K562 (cell line): ENCODE results near the gene NTRK3. TPM values are rescaled to one million over a fixed set of nuclear protein-coding genes. Genes with fewer than 3 reads are reported as not detected.

ENCODE experiments used
- ATAC-seq: fragments of 200-7000 bp; cut with Tn5 transposase; 3 replicates; pipeline ENCODE4 v1.9.1; 2020; ENCODE audit warnings: moderate library complexity
- BruUV-seq: library from RNA; stranded (reverse); fragments of 400-500 nt; replicated peaks from 2 replicates; lab custom pipeline; 2021; lab: Mats Ljungman, UMichigan
- CTCF ChIA-PET: fragments of 300-600 bp; formaldehyde crosslinking; extraction: SDS; loops from one replicate; lab custom pipeline; 2021; ENCODE audit warnings: low intra/inter-chr PET ratio; lab: Yijun Ruan, JAX
- POLR2A ChIA-PET: fragments of 300-600, 350-650 bp; sonication (Branson Sonifier 250); formaldehyde crosslinking; extraction: SDS; loops from one replicate; lab custom pipeline; 2021; ENCODE audit warnings: antibody characterized with exemption, inconsistent platforms; lab: Yijun Ruan, JAX
- DNase-seq, 4 experiments: peaks; one replicate each; pipeline versions ENCODE4 v3.0.0 to v3.0.0-alpha.2; 2011 to 2018; ENCODE audit warnings: low spot score in 3 of 4, mixed read lengths in 3 of 4; ENCODE audit errors: extremely low read depth in 1 of 4
- FAIRE-seq: peaks from 2 replicates; lab custom pipeline; 2011; peaks lifted over from hg19 to GRCh38; lab: Jason Lieb, UNC
- H2AFZ ChIP-seq: 2 replicates; pipeline ENCODE4 v1.6.0; 2011; ENCODE audit warnings: low read depth, low read length, control low read depth, inconsistent platforms
- H3K27ac ChIP-seq: fragments of 200-600 bp; 3 replicates; pipeline ENCODE4 v1.8.0; 2011; ENCODE audit warnings: low read depth, mild to moderate bottlenecking, control low read depth, inconsistent platforms, low read length, moderate library complexity, mixed read lengths; ENCODE audit errors: extremely low read depth
- H3K27me3 ChIP-seq, 2 experiments: fragments of 300-600 bp in 1 of 2; 2 replicates in 1 of 2; 3 replicates in 1 of 2; pipeline versions ENCODE4 v1.6.0 to v1.8.0; 2011; ENCODE audit warnings: inconsistent platforms in 2 of 2, low read length in 2 of 2, mild to moderate bottlenecking in 1 of 2, mixed read lengths in 1 of 2, moderate library complexity in 1 of 2; ENCODE audit not compliant: control insufficient read depth in 2 of 2, insufficient read depth in 2 of 2
- H3K36me3 ChIP-seq: fragments of 300-600 bp; 3 replicates; pipeline ENCODE4 v1.8.0; 2011; ENCODE audit warnings: mild to moderate bottlenecking, low read length, inconsistent platforms; ENCODE audit not compliant: control insufficient read depth, insufficient read depth
- H3K4me1 ChIP-seq, 2 experiments: fragments of 200-600 bp in 1 of 2; replicated peaks in 1 of 2; 2 replicates in 1 of 2; 3 replicates in 1 of 2; pipeline versions ENCODE4 v1.5.1 to v1.8.0; 2011; ENCODE audit warnings: inconsistent platforms in 2 of 2, low read length in 2 of 2, mild to moderate bottlenecking in 1 of 2, mixed read lengths in 1 of 2, moderate library complexity in 1 of 2; ENCODE audit not compliant: control insufficient read depth in 2 of 2, insufficient read depth in 2 of 2
- H3K4me2 ChIP-seq: 2 replicates; pipeline ENCODE4 v1.6.1; 2011; ENCODE audit warnings: low read length, control low read depth, inconsistent platforms, mixed read lengths; ENCODE audit not compliant: insufficient read depth
- H3K4me3 ChIP-seq: fragments of 200-600 bp; sonication (generic), shearing (Covaris generic); 2 replicates; pipeline ENCODE4 v1.5.1; 2016; ENCODE audit warnings: control low read depth, inconsistent platforms
- H3K79me2 ChIP-seq: fragments of 200-600 bp; 3 replicates; pipeline ENCODE4 v1.8.0; 2011; ENCODE audit warnings: low read length, inconsistent platforms; ENCODE audit not compliant: control insufficient read depth, insufficient read depth
- H3K9ac ChIP-seq, 2 experiments: 2 replicates each; pipeline versions ENCODE4 v1.6.0 to v1.6.1; 2011; ENCODE audit warnings: low read depth in 2 of 2, low read length in 2 of 2, control low read depth in 1 of 2, inconsistent platforms in 1 of 2, mild to moderate bottlenecking in 1 of 2, mixed read lengths in 1 of 2; ENCODE audit not compliant: insufficient read depth in 1 of 2
- H3K9me1 ChIP-seq: one replicate; pipeline ENCODE4 v1.6.0; 2011; ENCODE audit warnings: inconsistent platforms, mild to moderate bottlenecking, low read length, moderate library complexity; ENCODE audit not compliant: control insufficient read depth, insufficient read depth
- H3K9me3 ChIP-seq: replicated peaks from 2 replicates; pipeline ENCODE4 v1.5.1; 2011; ENCODE audit warnings: low read depth, low read length, inconsistent platforms; ENCODE audit not compliant: control insufficient read depth, insufficient read depth
- H4K20me1 ChIP-seq: replicated peaks from 2 replicates; pipeline ENCODE4 v1.6.1; 2011; ENCODE audit warnings: low read length, inconsistent platforms, mixed read lengths; ENCODE audit not compliant: control insufficient read depth, insufficient read depth
- ARID1B ChIP-seq: fragments of 450-650 bp; IDR thresholded peaks from 2 replicates; pipeline ENCODE4 v1.6.1; 2016; ENCODE audit warnings: antibody characterized with exemption, mild to moderate bottlenecking, inconsistent platforms
- CBFA2T3 ChIP-seq: fragments of 450-650 bp; IDR thresholded peaks from 2 replicates; pipeline ENCODE4 v1.6.1; 2017
- CCNT2 ChIP-seq: IDR thresholded peaks from 2 replicates; pipeline ENCODE4 v1.6.1; 2011; ENCODE audit warnings: borderline replicate concordance, low read depth, mild to moderate bottlenecking, moderate library complexity, mixed read lengths, low read length; ENCODE audit not compliant: insufficient read length; ENCODE audit errors: extremely low read depth
- ETS2 ChIP-seq: IDR thresholded peaks from 2 replicates; pipeline ENCODE4 v1.6.1; 2016; ENCODE audit warnings: borderline replicate concordance, missing genetic modification characterization, mild to moderate bottlenecking, moderate library complexity, missing compliant biosample characterization; ENCODE audit not compliant: poor library complexity, severe bottlenecking
- KDM5B ChIP-seq: fragments of 200-600 bp; sonication (generic); IDR thresholded peaks from 2 replicates; pipeline ENCODE4 v1.6.1; 2012; ENCODE audit warnings: low read depth, mild to moderate bottlenecking, moderate library complexity, low read length, control low read depth, inconsistent platforms; ENCODE audit not compliant: insufficient replicate concordance
- SMAD1 ChIP-seq: fragments of 150-350 bp; IDR thresholded peaks from 2 replicates; pipeline ENCODE4 v1.6.1; 2014; ENCODE audit warnings: low read length, low read depth; ENCODE audit not compliant: partially characterized antibody
- SPI1 ChIP-seq: IDR thresholded peaks from 2 replicates; pipeline ENCODE4 v1.6.1; 2011; ENCODE audit warnings: low read depth, low read length, control low read depth, borderline replicate concordance
- TCF3 ChIP-seq: sonication (generic); formaldehyde crosslinking; IDR thresholded peaks from 2 replicates; pipeline ENCODE4 v1.4.0; 2020; ENCODE audit warnings: mild to moderate bottlenecking, missing genetic modification reagents
- WGBS: fragments of 100-300 bp; shearing (Covaris generic); methylation state at CpG from one replicate; pipeline ENCODE4 v1.1.6; 2016; ENCODE audit warnings: low coverage, mixed read lengths; ENCODE audit not compliant: insufficient coverage; ENCODE audit errors: missing lambda C conversion rate; 5-methylcytosine and 5-hydroxymethylcytosine counted together
- in situ Hi-C: fragments of 300-500 bp; cut with MboI; formaldehyde crosslinking; loops from 4 replicates; pipeline ENCODE4 v1.15.0; 2018; ENCODE audit warnings: inconsistent platforms, mixed read lengths
- intact Hi-C: fragments of 100-400 bp; cut with micrococcal nuclease; formaldehyde crosslinking; loops from 2 replicates; pipeline ENCODE4 v1.14.2; 2022
- polyA plus RNA-seq, 8 experiments: library from polyadenylated mRNA; depleted of rRNA in 4 of 8; stranded (reverse) in 5 of 8; unstranded in 3 of 8; fragments of >200 nt; fragmentation: Nextera tagmentation in 2 of 8; fragmentation: Illumina TruSeq in 1 of 8; extraction: Ambion mirVana in 2 of 8; extraction: Trizol in 1 of 8; gene quantifications; 2 replicates each; pipeline versions ENCODE4 v1.2.1 to v1.2.3, GENCODE V29; 2011 to 2014; ENCODE audit warnings: inconsistent platforms in 1 of 8, missing spikeins in 1 of 8
- total RNA-seq, 7 experiments: library from RNA; depleted of rRNA in 6 of 7; stranded (reverse); fragments of >200 nt in 6 of 7; fragmentation: Illumina TruSeq in 2 of 7; extraction: Trizol in 2 of 7; gene quantifications; 2 replicates each; pipeline versions ENCODE4 v1.2.1 to v1.2.3, GENCODE V29; 2011 to 2021; ENCODE audit warnings: low replicate concordance in 1 of 7

NTRK3 gene
- total and polyA plus RNA-seq, 9 of the 15 experiments (the other 6 are each of a cell fraction or from before 2014, with no cell fraction given): 0.11 to 0.13 TPM; not detected in 7

- Histone ChIP-seq H3K4me3 (no peak overlapping the region), H3K9ac (0 out of 4 replicates have a peak overlapping the region, but pooled peaks of 1 of the 2 experiments have one; percentile 4), H2AFZ (no peak overlapping the region), H3K27me3 (peaks cover 0 to 18% of the 10 kb centered on the region in 2 experiments; a peak in 2 of 5 replicates), H3K36me3 (no peaks in the 10 kb centered on the region), H3K9me1 (no peaks in the 10 kb centered on the region), H3K4me2 (no peak overlapping the region), H3K27ac (no peak overlapping the region), H4K20me1 (0 out of 2 replicates have a peak, but pooled peaks cover 3% of the 10 kb centered on the region), H3K4me1 (0 out of 5 replicates have a peak, but pooled peaks cover 0 to 6% of the 10 kb centered on the region in 2 experiments), H3K9me3 (no peaks in the 10 kb centered on the region), H3K79me2 (no peaks in the 10 kb centered on the region)
- in situ Hi-C loops: loop anchor here (25.0 kb wide), 1 partner anchor 1313 kb away; no protein-coding TSS in a partner anchor
- 2% methylated on average over 5 of the region's 5 CpGs for WGBS
- TF ChIP-seq CBFA2T3: peak; percentile 46; the same call in 1 of the 2 replicates
- peak; percentile 73 for TF ChIP-seq TCF3 (CRISPR knock-in tag)
- TF ChIP-seq ETS2 (tag): no peak
- no peak for TF ChIP-seq KDM5B
- peak; percentile 24; the same call in 1 of the 2 replicates for TF ChIP-seq ARID1B
- no peak for TF ChIP-seq SMAD1
- TF ChIP-seq SPI1: peak; percentile 73; the same call in 1 of the 2 replicates
- peak; percentile 22 for TF ChIP-seq CCNT2
- no TSS peak for BruUV-seq
- CTCF ChIA-PET: no interaction called here
- POLR2A ChIA-PET: interaction anchor here (0.6 kb wide), 1 partner anchor 216 kb away, joined by 3 read pairs; no protein-coding TSS in a partner anchor
- ATAC-seq: peak; percentile 48
- peak in 2 of 4 experiments; percentile 11 for DNase-seq
- intact Hi-C loops: no loop called here
- no peak for FAIRE-seq
Measured at GRCh38 chr15:88225461-88225860, 31.1 kb downstream of the NTRK3 start.
